Fibroblast of lung (primary cell): ENCODE measurements around the gene IL9R. TPM values are rescaled to one million over a fixed set of nuclear protein-coding genes. Genes with fewer than 3 reads are reported as not detected.
"Not testable (repeated sequence)": the region's sequence is repeated elsewhere in the genome, so short reads cannot be mapped to it uniquely, and the experiment has no call there.

Source experiments
- DNase-seq, 2 donors: peaks; one replicate each; pipeline versions ENCODE4 v3.0.0 to v3.0.0-alpha.2; 2010; ENCODE audit warnings: low read depth in 2 of 2
- H2AFZ ChIP-seq: 2 replicates; pipeline ENCODE4 v1.5.1; 2012; ENCODE audit warnings: low read length, control low read depth, inconsistent platforms
- H3K27ac ChIP-seq: 2 replicates; pipeline ENCODE4 v1.5.1; 2011; ENCODE audit warnings: low read length, control low read depth; ENCODE audit not compliant: insufficient read depth
- H3K27me3 ChIP-seq: 2 replicates; pipeline ENCODE4 v1.5.1; 2011; ENCODE audit warnings: mild to moderate bottlenecking, low read length; ENCODE audit not compliant: control insufficient read depth, insufficient read depth
- H3K36me3 ChIP-seq: 2 replicates; pipeline ENCODE4 v1.5.1; 2011; ENCODE audit warnings: low read length; ENCODE audit not compliant: control insufficient read depth, insufficient read depth
- H3K4me1 ChIP-seq: 2 replicates; pipeline ENCODE4 v1.5.1; 2011; ENCODE audit warnings: low read length; ENCODE audit not compliant: control insufficient read depth, insufficient read depth; ENCODE audit errors: extremely low read depth
- H3K4me2 ChIP-seq: 2 replicates; pipeline ENCODE4 v1.5.1; 2011; ENCODE audit warnings: low read length, control low read depth; ENCODE audit not compliant: insufficient read depth; ENCODE audit errors: extremely low read depth
- H3K4me3 ChIP-seq, 4 experiments: fragments of 200-600 bp in 1 of 4; sonication (generic) in 1 of 4; replicated peaks in 1 of 4; 2 replicates each; pipeline ENCODE4 v1.5.1; 2011 to 2016; ENCODE audit warnings: low read length in 4 of 4, low read depth in 3 of 4, mild to moderate bottlenecking in 3 of 4, control low read depth in 2 of 4, inconsistent platforms in 1 of 4, mixed read lengths in 1 of 4; ENCODE audit not compliant: insufficient read depth in 1 of 4; ENCODE audit errors: control extremely low read depth in 1 of 4
- H3K79me2 ChIP-seq: 2 replicates; pipeline ENCODE4 v1.5.1; 2012; ENCODE audit warnings: mild to moderate bottlenecking, low read length, inconsistent platforms; ENCODE audit not compliant: control insufficient read depth, insufficient read depth
- H3K9ac ChIP-seq: 2 replicates; pipeline ENCODE4 v1.5.1; 2011; ENCODE audit warnings: mild to moderate bottlenecking, low read length, control low read depth; ENCODE audit not compliant: insufficient read depth
- H3K9me3 ChIP-seq: 2 replicates; pipeline ENCODE4 v1.5.1; 2012; ENCODE audit warnings: low read depth, low read length; ENCODE audit not compliant: control insufficient read depth, insufficient read depth
- H4K20me1 ChIP-seq: 2 replicates; pipeline ENCODE4 v1.5.1; 2011; ENCODE audit warnings: low read length; ENCODE audit not compliant: control insufficient read depth, insufficient read depth; ENCODE audit errors: extremely low read depth
- EZH2 ChIP-seq: IDR thresholded peaks from 2 replicates; pipeline ENCODE4 v1.5.1; 2012; ENCODE audit warnings: low read length, control low read depth, mild to moderate bottlenecking; ENCODE audit errors: missing control alignments
- polyA plus RNA-seq, 2 donors: library from polyadenylated mRNA; depleted of rRNA in 1 of 2; stranded (reverse) in 1 of 2; unstranded in 1 of 2; fragments of >200 nt; gene quantifications; 2 replicates each; pipeline ENCODE4 v1.2.1, GENCODE V29; 2011 to 2012; ENCODE audit warnings: missing spikeins in 1 of 2
- total RNA-seq: library from RNA; depleted of rRNA; stranded (reverse); fragments of >200 nt; gene quantifications from 2 replicates; pipeline ENCODE4 v1.2.1, GENCODE V29; 2014
- TF ChIP-seq, protein P1 (sequence below), 2 donors: IDR thresholded peaks in 1 of 2; conservative IDR thresholded peaks in 1 of 2; 1 replicate in 1 of 2; 2 replicates in 1 of 2; pipeline ENCODE4 v1.5.1; 2011 to 2012; ENCODE audit warnings: low read length in 2 of 2, control low read depth in 1 of 2, inconsistent platforms in 1 of 2, low read depth in 1 of 2, mild to moderate bottlenecking in 1 of 2

Gene IL9R
- total and polyA plus RNA-seq, 2 donors (not counting 1 experiment from before 2014, with no cell fraction given): not detected

DNA sequence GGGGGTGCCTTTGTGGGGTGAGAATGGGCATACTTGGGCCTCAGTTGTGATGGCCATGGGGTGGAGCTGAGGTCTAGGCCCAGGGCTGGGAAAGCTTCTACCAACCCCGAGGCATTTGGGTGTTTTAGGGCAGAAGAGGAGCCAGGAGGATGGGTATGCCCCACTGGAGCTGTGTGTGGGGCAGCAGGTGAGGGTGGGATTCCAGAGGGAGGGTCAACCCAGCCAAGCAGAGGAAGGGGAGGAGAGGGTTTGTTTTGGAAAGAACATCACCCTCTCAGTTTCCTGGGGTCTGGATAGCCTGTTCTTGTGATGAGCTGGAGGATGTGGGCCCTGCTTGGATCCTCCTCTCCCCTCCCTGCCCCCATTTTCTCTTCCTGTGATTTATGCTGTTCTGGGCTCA lies 620 bp downstream of the IL9R start:
- H3K9me3 ChIP-seq: no peaks in the 10 kb centered on the region
- H3K36me3 ChIP-seq: no peaks in the 10 kb centered on the region
- no peak for TF ChIP-seq EZH2
- TF ChIP-seq, protein P1, sequence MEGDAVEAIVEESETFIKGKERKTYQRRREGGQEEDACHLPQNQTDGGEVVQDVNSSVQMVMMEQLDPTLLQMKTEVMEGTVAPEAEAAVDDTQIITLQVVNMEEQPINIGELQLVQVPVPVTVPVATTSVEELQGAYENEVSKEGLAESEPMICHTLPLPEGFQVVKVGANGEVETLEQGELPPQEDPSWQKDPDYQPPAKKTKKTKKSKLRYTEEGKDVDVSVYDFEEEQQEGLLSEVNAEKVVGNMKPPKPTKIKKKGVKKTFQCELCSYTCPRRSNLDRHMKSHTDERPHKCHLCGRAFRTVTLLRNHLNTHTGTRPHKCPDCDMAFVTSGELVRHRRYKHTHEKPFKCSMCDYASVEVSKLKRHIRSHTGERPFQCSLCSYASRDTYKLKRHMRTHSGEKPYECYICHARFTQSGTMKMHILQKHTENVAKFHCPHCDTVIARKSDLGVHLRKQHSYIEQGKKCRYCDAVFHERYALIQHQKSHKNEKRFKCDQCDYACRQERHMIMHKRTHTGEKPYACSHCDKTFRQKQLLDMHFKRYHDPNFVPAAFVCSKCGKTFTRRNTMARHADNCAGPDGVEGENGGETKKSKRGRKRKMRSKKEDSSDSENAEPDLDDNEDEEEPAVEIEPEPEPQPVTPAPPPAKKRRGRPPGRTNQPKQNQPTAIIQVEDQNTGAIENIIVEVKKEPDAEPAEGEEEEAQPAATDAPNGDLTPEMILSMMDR (conservative IDR thresholded peaks at IDR 0.05 in 1 of 2, IDR thresholded peaks at IDR 0.05 in 1 of 2; ENCODE audit: low read depth in 1 of 2, low read length in 2 of 2): no peak
- no peaks in the 10 kb centered on the region for H3K27me3 ChIP-seq
- H3K27ac ChIP-seq: no peak overlapping the region
- no peak overlapping the region for H3K4me3 ChIP-seq
- no peaks in the 10 kb centered on the region for H3K79me2 ChIP-seq
- no peak for DNase-seq
- H2AFZ ChIP-seq: no peak overlapping the region
- H4K20me1 ChIP-seq: no peaks in the 10 kb centered on the region
- H3K9ac ChIP-seq: no peak overlapping the region
- no peaks in the 10 kb centered on the region for H3K4me1 ChIP-seq
- H3K4me2 ChIP-seq: no peak overlapping the region

DNA sequence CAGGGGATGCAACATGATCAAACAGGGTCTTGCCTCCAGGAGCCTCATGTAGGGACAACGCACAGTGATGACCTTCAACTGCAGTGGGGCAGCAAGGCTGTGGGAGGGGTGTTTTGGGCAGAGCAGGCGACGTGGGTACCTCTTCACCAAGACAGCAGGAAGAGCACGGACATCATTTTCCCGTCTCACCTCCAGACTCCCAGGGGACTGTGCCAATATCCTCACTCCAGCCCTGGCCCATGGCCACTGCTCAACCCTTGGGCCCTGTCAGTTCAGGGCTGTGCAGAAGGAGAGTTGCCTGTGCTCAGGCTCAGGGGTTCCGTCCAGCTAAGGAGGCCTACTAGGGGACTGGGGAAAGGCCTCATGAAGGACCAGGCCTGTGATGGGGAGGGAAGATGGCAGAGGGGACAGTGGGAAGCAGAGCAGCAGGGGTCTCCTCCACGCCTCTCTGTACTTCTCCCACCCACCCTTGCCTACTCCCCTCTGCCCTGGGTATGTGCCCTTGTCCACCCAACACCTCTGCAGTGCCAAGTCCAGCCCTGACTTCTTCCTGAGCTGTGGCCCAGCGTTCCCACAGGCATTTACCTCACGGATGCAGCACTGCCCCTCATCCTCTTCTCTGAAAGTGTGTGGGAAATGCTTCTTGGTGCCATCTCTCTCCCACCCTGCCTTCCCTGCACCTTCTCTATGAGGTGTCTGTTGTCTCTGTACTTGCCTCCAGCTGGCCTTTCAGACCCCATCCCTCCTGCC lies 1.4 kb downstream of the IL9R start:
- Histone ChIP-seq H3K36me3 (no peaks in the 10 kb centered on the region), H3K9me3 (no peaks in the 10 kb centered on the region), H3K4me2 (no peak overlapping the region), H3K27me3 (no peaks in the 10 kb centered on the region), H2AFZ (no peak overlapping the region), H3K4me1 (no peaks in the 10 kb centered on the region), H3K79me2 (no peaks in the 10 kb centered on the region), H3K4me3 (no peak overlapping the region), H3K9ac (no peak overlapping the region), H3K27ac (no peak overlapping the region), H4K20me1 (no peaks in the 10 kb centered on the region)
- TF ChIP-seq, protein P1 (conservative IDR thresholded peaks at IDR 0.05 in 1 of 2, IDR thresholded peaks at IDR 0.05 in 1 of 2; ENCODE audit: low read depth in 1 of 2, low read length in 2 of 2): no peak
- no peak for TF ChIP-seq EZH2
- DNase-seq: no peak

DNA sequence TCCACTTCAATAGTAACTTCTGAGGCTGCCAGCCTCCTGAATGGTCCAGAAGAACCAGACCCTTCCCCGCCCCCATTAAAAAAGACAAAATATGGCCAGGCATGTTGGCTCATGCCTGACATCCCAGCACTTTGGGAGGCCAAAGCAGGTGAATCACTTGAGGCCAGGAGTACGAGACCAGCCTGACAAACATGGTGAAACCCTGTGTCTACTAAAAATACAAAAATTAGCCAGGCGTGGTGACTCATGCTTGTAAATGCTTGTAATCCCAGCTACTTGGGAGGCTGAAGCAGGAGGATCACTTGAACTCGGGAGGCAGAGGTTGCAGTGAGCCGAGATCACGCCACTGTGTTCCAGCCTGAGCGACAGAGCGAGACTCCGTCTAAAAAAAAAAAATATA lies 2.3 kb downstream of the IL9R start:
- H3K4me3 ChIP-seq, H3K4me2 ChIP-seq, H3K79me2 ChIP-seq, H3K27ac ChIP-seq, DNase-seq, H3K9me3 ChIP-seq, H4K20me1 ChIP-seq, H3K36me3 ChIP-seq, H3K4me1 ChIP-seq, H3K27me3 ChIP-seq, H3K9ac ChIP-seq, H2AFZ ChIP-seq: not testable (repeated sequence)
